NCI-H1105 (cell line): ENCODE results near the gene TNS3.
"Not testable (repeated sequence)": the region's sequence is repeated elsewhere in the genome, so short reads cannot be mapped to it uniquely, and the experiment has no call there.

Experiments
- DNase-seq: peaks from one replicate; lab custom pipeline; 2025; lab: John Stamatoyannopoulos, UW

The TNS3 gene

DNA sequence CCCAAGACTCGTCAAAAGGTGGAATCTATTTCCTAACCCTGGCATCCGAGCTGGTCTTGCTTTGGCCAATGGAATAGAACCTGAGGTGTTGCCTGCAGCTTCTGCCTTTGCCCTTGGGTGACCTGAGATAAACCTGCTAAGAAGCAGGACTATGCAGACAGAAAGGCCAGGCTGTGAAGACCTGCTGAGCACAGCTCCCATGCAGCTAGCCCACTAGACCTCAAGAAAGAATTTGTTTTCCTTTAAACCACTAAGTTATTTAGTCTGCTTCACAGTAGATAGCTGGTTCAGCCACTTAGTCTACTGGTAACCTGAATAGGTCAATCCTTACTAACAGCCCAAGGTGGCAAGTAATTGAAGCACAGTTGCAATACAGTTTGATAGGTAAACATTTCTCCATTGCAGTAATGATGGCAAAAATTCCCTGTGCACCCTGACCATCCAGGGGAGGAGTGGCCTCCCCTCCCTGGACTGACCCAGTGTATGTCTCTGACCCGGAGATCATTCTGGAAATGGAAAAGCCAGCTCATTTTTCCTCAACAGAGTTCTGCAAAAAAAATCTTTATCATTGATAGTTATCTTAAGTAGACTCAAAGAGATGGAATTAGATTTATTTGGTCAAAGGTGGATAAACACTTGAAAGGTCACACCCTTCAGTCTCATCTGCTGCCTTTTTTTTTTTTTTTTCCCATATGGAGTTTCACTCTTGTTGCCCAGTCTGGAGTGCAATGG, 20.0 kb downstream of the TNS3 start:
- no peak for DNase-seq

DNA sequence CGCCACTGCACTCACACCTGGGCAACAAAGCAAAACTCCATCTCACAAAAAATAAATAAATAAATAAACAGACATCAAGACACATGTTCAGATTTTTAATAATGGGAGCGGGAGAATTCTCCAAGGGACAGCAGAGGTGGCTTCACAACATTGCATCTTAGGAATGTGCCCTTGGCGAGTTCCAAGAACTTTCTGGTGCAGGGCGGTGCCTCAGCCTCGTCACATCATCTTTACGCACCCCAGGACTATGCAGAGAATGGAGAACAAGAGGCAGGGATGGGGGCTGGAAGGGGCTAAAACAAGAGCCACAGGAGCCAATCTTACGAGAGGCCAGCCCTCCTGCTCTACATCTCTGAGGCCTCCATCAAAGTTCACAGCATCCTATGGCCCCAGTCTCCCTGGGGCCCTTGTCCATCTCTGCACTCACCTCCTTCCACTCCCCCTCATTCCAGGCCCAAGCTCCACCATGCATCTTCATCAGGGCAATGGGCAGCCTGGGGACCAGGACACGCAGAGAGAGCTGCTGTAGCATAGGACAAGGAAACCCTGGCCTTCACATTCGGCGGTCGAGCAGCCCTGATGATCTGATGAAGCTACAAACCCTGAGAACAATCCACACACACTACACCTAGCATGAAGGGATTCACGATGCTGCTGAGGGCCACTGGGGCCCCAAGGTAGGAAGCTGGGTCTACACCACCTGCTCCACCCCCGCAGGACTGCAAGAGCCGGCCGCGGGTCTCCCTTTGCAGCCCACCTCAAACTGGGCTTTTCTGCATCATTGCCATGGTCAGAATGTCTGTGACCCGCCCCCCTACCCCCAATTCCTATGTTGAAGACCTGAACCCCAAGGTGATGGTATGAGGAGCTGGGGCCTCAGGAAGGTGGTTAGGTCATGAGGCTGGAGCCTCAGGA, 22.3 kb downstream of the TNS3 start:
- no peak for DNase-seq

DNA sequence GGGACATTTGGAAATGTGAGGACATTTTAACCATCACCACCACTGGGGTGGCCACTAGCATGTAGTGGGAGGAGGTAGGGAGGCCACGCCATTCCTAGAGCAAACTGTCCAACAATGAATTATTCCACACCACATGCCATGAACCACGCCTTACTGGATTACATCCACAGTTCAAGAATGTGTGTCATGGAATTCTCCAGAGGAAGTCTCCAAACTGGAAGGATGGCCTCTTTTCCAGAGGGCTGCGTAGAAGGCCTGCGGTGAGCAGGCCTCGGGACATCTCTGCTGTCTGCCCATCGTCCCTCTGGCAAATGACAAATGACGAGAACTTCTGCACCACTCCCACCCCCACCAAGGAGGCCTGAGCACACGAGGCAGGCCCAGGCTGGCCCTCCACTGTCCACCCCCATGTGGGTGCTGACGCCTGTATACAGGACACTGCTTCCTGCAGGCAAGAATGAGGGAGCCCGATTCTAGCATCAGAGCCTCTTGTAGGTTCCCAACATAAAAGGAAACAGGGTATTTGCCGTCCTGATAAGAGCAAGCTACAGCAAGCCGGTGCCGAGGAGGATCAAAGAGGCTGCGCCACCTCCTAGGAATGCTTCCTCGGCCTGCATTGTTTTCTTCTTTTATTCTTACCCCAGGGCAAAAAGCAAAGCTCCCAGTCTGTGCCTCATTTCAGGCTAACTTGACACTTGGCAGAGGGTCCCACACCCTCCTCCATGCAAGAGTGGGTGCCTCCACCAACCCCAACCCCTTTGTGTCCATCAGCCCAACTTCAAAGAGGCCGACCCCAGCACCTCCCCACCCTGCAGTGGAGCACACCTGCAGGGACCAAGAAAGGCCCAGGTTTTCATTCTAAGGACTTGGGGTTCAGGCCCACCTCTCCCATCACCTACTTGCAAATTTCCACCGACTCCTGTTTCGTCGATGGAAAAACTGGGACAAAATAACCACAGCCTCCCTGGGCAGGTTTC, 23.9 kb downstream of the TNS3 start:
- DNase-seq = no peak

DNA sequence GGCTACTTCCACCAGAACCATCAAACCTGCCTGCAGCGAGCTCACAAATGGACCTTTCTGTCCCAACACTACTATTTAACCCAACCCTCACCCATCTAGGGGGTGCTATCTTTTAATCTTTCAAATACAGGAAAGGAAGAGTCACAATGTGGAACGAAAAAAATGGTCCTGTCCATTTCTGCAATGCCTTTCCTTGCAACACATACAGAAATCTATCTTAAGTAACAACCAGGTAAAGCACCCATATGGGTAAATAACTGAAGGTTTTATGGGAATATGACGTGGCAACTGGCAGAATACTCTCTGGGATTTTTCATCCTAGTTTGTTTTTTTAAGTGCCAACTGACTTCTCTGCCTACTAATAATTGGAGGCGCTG, 24.6 kb downstream of the TNS3 start:
- DNase-seq = no peak

DNA sequence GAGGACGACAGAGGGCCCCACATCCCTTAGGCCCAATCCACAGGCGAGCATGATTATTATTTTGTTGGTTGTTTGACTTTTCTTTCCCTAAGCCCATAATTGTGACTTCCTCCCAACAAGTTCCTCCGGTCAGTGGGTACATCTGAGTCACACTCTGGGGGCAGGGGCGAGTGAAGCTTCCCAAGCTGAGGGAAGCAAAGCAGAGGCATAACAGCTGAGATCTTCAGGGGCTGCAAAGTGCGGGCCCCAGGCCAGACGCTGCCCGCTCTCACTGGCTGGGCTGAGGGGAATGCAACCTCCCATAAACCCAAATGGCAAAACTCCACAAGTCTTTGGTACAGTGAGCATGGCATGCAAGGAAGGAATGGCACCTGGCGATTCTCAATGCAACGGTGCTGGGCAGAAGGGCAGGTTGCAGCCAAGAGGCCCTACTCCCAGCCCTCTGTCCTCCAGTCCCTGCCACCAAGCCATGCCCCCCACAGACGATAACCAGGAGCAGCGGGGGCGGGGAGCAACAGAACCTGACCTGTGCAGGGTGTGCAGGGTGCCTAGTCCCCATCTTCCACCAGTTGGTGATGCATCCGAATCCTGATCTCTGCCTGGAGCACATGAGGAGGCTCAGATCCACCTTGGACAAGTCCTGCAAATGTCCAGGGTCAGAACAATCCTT, 25.3 kb downstream of the TNS3 start:
- DNase-seq = no peak

DNA sequence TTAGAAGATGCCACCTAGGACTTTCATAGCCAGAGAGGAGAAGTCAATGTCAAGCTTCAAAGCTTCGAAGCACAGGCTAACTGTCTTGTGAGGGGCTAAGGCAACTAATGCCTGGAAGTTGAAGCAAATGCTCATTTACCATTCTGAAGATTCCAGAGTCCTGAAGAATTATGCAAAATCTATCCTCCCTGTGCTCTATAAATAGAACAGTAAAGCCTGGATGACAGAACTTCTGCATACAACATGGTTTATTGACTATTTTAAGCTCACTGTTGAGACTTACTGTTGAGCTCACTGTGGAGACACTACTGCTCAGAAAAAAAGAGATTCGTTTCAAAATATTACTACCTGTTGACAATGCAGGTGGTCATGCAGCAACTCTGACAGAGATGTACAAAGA, 28.6 kb downstream of the TNS3 start:
- DNase-seq = no peak

DNA sequence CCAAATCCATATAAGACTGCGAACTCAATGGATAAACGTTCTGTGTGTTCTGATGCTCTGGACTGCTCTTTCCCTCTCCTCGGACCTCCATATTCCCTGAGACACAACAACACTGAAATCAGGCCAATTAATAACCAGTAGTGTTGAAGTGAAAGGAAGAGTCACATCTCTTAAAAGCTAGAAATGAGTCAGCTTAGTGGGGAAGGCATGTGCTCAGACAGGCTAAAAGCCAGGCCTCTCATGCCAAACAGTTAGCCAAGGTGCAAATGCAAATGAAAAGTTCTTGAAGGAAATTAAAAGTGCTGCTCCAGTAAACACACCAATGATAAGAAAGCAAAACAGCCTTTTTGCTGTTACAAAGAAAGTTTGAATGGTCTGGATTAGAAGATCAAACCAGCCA, 29.3 kb downstream of the TNS3 start:
- DNase-seq = no peak

DNA sequence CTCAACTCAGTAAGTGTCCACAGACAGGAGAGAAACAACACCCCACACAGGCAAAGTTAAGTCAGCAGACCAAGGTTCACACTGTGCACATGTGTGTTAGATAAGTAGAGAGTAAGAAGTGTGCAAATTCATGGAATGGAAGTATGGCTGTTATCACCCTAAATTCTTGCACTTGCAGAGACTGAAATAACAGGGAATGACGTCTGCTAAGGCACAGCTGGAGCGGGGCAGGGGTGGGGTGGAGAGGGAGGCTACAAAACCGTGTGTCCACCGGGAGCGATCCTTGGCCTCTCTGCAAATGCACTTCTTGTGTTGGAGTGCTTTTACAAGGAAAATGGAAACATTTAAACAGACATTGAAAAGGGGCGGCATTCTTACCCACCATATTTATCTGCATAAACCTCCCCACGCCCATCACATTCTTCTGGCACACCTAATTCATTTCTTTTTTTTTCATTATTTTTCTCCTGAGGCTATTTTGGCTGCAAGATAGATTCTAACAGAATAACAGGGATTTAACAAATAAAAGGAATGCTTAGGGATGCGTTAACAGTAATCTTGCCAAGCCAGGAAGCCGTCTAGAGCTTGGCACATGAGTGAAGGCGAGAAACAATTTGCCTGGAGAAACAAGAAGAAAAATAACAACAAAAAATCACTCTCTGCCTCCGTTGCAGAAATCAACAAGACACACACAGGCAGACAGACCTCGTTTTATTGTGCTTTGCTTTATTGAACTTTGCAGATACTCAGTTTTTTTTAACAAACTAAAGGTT, 30.1 kb downstream of the TNS3 start:
- no peak for DNase-seq

DNA sequence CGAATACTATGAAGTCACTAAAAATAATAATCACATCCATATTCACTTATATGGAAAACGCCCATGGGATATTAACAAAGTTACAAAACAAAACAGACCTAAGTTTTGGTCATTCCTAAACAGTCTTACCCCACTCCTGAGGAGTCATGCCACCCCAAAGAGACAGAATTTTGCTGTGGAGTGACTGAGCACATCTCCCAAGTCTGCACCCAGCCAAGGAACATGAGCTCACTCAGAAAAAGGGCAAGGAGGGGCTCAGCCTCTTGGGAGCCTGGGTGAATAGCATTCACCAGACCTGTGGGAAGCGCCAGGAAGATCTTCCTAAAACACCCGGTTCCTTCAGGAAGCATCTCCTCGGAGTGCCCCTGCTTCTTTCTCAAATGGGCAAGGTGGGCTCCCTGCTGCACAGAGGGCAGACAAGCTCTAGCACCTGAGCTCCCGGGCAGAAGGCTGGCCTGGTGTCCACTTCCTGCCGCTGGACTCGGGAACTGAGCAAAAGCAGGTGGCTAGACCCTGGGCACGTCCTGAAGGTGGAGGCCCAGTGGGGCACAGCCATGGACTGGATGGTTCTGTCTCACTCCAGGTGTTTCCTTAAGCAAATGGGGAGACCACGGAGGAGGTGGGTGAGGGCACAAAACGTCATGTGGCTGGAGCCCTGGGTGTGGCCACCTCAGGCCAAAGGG, 31.0 kb downstream of the TNS3 start:
- DNase-seq = no peak

DNA sequence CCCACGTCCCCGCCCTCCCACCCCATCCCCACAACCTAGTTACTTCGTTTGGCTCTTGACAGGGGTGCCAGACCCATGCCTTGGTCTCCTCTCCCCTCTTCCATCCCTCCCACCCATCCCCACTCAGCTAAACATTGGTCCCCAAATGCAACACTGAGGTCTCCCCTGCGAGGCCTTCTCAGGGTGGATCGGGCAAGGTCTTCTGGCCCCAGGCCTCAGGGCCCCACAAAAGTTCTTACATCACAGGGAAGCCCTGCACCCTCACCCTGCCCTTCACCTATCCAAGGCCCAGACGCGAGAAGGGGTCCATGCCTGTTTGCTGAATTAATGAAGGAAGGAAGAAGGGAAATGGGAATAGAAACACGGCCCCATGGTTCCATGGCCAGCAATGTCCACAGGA, 32.0 kb downstream of the TNS3 start:
- DNase-seq = no peak

DNA sequence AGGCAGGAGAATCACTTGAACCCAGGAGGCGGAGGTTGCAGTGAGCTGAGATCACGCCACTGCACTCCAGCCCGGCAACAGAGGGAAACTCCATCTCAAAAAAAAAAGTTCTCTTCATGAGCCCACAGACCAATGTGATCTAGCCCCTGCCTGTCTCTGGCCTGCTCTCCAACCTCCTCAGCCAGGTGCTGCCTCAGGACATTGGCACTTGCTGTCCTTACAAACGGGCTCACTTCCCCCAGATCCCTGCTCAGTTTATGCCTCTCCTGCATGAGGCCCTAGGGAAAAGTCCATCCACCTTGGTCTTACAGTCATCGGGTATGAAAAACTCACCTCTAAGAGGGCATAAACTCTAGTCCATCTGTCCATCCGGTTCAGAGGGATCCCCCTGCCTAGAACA, 32.5 kb downstream of the TNS3 start:
- no peak for DNase-seq

DNA sequence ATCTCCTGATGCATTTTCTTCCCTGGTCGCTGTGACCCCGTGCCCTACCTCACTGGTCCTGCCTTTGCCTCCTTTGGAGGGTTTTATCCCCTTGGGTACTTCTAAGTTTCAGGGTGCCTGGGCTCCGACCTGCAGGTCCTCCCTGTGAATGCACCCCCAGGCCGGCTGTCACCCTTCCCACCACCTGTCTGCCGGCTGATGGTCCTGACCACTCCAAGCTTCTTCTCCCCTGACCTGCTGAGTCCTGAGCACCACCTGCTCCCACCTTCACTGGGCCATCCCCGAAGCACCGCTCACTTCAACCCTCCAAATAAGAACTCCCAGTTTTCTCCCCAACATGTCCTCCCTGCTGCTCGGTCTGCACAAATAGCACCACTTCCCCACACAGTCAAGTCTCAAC, 33.4 kb downstream of the TNS3 start:
- DNase-seq = no peak

DNA sequence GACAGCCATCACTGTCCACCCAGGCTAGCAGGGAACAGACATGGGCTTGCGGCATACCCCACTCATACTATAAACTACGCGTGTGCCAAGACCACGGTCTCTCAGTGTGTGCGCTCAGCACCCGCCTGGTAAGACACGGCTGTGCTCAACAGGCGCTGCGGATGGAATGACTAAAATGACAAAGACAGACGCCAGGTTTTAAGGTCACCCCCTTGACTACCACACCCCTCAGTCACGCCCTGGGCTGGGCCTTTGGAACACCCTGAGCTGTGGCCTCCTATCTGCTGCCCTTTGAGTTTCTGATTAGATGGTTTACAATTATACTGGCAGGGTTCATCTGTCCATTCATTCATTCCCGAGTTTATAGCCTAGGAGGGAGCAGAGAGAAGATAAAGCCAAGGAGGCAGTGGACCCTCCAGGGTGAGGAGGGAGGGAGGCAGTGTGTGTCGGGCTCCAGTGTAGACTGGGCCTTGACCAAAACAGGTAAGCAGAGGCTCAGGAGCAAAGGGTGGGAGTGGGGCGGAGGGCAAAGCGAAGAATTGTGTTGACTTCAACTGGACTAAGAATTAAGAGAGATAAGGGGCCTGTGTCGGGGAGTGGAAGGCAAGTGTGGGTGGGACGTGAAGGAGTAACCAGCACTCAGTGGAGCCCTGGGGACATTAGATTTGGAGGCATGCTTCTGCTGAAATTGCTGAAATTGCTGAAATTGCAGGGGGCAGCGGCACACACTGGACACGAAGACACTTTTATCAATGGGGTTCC, 35.0 kb downstream of the TNS3 start:
- DNase-seq = no peak

DNA sequence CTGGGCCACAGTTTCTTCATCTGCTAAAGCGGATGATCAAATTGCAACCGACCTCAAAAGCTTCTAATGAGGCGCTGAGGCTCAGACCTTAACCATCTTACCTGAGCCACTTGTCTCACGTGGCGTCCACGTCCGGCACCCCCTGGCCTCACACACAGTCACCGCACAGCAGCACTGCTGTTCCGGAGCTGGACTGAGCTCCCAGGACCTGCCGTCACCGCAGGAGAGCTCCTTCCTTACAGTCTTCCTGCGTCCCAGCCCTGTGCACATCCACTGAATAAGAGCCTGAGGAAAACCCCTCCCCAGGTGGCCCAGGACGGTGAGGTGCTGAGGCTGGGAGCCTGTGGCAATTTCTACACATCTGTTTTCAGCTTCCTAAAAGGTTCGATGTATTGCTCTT, 35.7 kb downstream of the TNS3 start:
- no peak for DNase-seq

DNA sequence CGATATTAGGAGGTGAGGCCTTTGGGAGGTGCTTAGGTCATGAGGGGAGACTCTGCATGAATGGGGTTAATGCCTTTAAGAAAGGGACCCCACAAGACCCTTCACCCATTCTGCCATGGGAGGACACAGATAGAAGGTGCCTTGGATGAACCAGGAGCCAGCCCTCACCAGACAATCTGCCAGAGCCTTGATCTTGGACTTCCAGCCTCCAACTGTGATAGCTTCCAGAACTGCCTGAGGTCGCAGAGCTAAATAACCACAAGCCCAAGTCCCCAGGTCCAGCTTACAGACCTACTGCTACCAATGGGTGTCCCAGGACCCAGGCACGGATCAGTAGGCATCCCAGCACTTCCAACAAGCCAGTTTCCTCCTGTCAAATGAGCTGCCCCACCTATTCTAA, 37.5 kb downstream of the TNS3 start:
- no peak for DNase-seq

DNA sequence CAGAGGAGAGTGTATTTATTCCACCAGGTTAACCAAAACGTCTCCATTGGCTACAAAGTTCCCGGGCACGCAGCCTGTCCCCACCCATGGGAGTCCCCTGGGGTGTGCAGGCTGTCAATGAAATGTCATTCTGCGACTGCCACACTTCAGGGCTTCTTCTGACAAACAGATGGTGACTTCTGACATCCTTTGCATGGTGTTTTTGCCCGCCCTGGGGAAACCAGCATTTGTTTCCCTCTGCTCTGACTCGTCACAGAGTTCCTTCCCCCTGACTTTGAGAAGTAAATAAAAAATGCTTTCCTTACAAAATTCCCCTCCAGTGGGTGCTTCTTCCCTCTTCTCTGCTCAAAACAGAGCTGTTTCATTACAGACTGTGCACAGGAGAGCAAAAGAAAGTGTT, 38.2 kb downstream of the TNS3 start:
- no peak for DNase-seq

DNA sequence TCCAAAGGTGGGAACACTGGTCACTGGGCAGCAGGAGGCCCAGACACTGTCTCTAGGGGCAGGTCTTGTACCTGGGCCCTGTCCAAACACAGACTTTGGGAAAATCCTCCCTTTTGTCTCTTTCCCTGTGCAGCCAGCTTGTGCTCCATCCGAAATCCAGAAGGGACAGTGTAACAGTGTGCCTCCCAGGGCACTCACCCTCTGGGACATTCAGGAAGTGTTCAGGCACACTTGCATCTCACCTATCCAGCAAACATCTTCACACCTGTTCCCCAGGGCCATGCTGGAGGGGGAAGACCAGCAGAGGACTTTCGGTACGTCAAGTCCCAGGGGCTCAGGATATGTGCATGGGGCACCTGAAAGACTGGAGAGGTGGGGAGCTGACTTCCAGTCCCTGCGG, 38.9 kb downstream of the TNS3 start:
- no peak for DNase-seq

DNA sequence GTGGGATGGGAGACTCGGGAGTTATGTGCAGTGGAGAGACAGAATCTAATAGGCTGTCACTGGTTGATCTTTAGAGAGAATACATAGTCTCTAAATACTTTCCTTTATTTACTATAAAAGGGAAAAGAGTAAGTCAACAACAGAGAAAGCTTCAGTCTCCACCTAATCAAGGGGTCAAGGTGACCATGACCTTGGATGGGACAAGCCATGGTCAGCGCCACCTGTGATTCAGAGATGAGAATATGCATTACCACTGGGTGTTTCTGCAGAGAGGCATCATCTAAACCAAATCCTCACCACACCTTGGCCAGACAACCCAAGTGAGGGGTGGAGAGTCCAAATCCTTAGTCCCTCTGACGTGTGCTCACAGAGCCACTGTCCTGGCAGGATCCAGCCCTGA, 39.9 kb downstream of the TNS3 start:
- no peak for DNase-seq

DNA sequence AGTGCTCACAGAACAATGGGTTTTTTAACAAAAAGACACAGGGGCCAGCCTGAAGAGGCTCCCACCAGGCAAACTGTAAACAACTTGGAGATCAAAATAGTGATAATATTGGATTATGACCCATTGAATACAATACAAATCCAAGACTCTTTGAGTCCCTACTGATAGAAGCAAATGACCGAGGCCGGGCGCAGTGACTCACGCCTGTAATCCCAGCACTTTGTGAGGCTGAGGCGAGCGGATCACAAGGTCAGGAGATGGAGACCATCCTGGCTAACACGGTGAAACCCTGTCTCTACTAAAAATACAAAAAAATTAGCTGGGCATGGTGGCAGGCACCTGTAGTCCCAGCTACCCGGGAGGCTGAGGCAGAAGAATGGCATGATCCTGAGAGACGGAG, 40.4 kb downstream of the TNS3 start:
- not testable (repeated sequence) for DNase-seq
